HL-60 (cell line): ENCODE measurements around the gene NHSL2.
A peak's percentile ranks its signal among the peaks of the same experiment; 100 is the strongest.

Experiments
- DNase-seq, 2 experiments: peaks; one replicate each; pipeline ENCODE4 v3.0.0-alpha.2; 2010 to 2020; ENCODE audit warnings: low read depth in 1 of 2, low spot score in 1 of 2
- H3K27ac ChIP-seq: fragments of 250-450 bp; sonication (Bioruptor Pico); replicated peaks from 2 replicates; pipeline ENCODE4 v1.5.1; 2020; ENCODE audit warnings: mild to moderate bottlenecking, moderate library complexity
- H3K27me3 ChIP-seq: fragments of 250-450 bp; sonication (Bioruptor Pico); 2 replicates; pipeline ENCODE4 v1.5.1; 2021; ENCODE audit warnings: mild to moderate bottlenecking, moderate library complexity; ENCODE audit not compliant: insufficient read depth, poor library complexity, severe bottlenecking
- H3K4me3 ChIP-seq: replicated peaks from 2 replicates; pipeline ENCODE4 v1.5.1; 2011; ENCODE audit warnings: mild to moderate bottlenecking, control low read depth, low read length; ENCODE audit not compliant: insufficient read depth
- CTCF ChIP-seq: IDR thresholded peaks from one replicate; pipeline ENCODE4 v1.5.1; 2011; ENCODE audit warnings: low read length, control low read depth, inconsistent platforms; ENCODE audit not compliant: insufficient read depth
- GABPA ChIP-seq: IDR thresholded peaks from 2 replicates; pipeline ENCODE4 v1.6.1; 2012; ENCODE audit warnings: low read depth
- POLR2AphosphoS5 ChIP-seq: IDR thresholded peaks from 2 replicates; pipeline ENCODE4 v1.6.1; 2012; ENCODE audit warnings: low read depth
- SPI1 ChIP-seq: IDR thresholded peaks from 2 replicates; pipeline ENCODE4 v1.6.1; 2012; ENCODE audit warnings: low read depth, mild to moderate bottlenecking, borderline replicate concordance
- TF ChIP-seq, protein P1 (sequence below): IDR thresholded peaks from 2 replicates; pipeline ENCODE4 v1.6.1; 2012; ENCODE audit warnings: low read depth; ENCODE audit not compliant: insufficient replicate concordance

Gene NHSL2

GRCh38 chrX:71908387-71908786 is 2.3 kb upstream of the NHSL2 start:
- DNase-seq: no peak
- Histone ChIP-seq H3K27ac (no peak overlapping the region), H3K27me3 (peaks cover 16% of the 10 kb centered on the region), H3K4me3 (no peak overlapping the region)
- no peak for TF ChIP-seq SPI1
- TF ChIP-seq POLR2AphosphoS5: no peak
- TF ChIP-seq, protein P1, sequence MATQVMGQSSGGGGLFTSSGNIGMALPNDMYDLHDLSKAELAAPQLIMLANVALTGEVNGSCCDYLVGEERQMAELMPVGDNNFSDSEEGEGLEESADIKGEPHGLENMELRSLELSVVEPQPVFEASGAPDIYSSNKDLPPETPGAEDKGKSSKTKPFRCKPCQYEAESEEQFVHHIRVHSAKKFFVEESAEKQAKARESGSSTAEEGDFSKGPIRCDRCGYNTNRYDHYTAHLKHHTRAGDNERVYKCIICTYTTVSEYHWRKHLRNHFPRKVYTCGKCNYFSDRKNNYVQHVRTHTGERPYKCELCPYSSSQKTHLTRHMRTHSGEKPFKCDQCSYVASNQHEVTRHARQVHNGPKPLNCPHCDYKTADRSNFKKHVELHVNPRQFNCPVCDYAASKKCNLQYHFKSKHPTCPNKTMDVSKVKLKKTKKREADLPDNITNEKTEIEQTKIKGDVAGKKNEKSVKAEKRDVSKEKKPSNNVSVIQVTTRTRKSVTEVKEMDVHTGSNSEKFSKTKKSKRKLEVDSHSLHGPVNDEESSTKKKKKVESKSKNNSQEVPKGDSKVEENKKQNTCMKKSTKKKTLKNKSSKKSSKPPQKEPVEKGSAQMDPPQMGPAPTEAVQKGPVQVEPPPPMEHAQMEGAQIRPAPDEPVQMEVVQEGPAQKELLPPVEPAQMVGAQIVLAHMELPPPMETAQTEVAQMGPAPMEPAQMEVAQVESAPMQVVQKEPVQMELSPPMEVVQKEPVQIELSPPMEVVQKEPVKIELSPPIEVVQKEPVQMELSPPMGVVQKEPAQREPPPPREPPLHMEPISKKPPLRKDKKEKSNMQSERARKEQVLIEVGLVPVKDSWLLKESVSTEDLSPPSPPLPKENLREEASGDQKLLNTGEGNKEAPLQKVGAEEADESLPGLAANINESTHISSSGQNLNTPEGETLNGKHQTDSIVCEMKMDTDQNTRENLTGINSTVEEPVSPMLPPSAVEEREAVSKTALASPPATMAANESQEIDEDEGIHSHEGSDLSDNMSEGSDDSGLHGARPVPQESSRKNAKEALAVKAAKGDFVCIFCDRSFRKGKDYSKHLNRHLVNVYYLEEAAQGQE: no peak
- no peak for TF ChIP-seq CTCF
- TF ChIP-seq GABPA: no peak

GRCh38 chrX:71909956-71910355 is 689 bp upstream of the NHSL2 start:
- Histone ChIP-seq H3K27ac (no peak overlapping the region), H3K4me3 (no peak overlapping the region), H3K27me3 (peaks cover 16% of the 10 kb centered on the region)
- DNase-seq: no peak
- TF ChIP-seq, protein P1: no peak
- TF ChIP-seq CTCF: no peak

GRCh38 chrX:71910986-71911730 is 513 bp downstream of the NHSL2 start:
- H3K4me3 ChIP-seq: peak overlapping the region; percentile 21
- DNase-seq: no peak
- peaks cover 16% of the 10 kb centered on the region for H3K27me3 ChIP-seq
- TF ChIP-seq GABPA (no peak), SPI1 (no peak)
- no peak overlapping the region for H3K27ac ChIP-seq

DNA sequence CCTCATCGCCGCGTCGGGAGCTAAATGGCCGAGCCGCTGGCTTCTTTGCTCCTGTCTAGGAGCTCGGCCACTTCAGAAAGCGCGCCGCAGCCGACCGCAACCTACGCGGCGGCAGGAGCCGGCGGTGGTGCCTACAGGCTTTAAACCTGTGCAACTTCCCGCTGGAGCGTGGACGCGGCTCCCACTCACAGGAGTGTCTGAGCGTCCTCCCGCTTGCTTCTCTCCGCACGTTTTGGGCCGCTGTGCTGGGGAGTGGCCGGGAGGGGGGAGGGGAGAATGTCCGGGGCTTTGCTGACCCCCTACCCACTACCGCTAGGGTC is 1.0 kb downstream of the NHSL2 start:
- H3K27ac ChIP-seq: no peak overlapping the region
- peaks cover 16% of the 10 kb centered on the region for H3K27me3 ChIP-seq
- DNase-seq: peak in 1 of 2 experiments; percentile 9
- TF ChIP-seq POLR2AphosphoS5 (no peak), SPI1 (no peak), CTCF (no peak), GABPA (no peak)
- TF ChIP-seq, protein P1: no peak
- peak overlapping the region; percentile 21; the same call in 1 of the 2 replicates for H3K4me3 ChIP-seq
